AG04450 (cell line): ENCODE data around the gene STT3A. TPM values are rescaled to one million over a fixed set of nuclear protein-coding genes. Genes with fewer than 3 reads are reported as not detected.

Source experiments
- CTCF ChIA-PET: fragments of 300-600, 350-600 bp; formaldehyde crosslinking; extraction: SDS; loops from one replicate; lab custom pipeline; 2022; ENCODE audit warnings: antibody characterized with exemption, inconsistent platforms; lab: Charles Lee
- POLR2A ChIA-PET: fragments of 350-600 bp; formaldehyde crosslinking; extraction: SDS; loops from one replicate; lab custom pipeline; 2021; ENCODE audit warnings: antibody characterized with exemption, inconsistent platforms; lab: Yijun Ruan, JAX
- DNase-seq: peaks from one replicate; pipeline ENCODE4 v3.0.0-alpha.2; 2011; ENCODE audit warnings: low read depth, low spot score
- H3K27ac ChIP-seq: one replicate; pipeline ENCODE4 v1.5.1; 2012; ENCODE audit warnings: low read depth, low read length, control low read depth
- H3K27me3 ChIP-seq: one replicate; pipeline ENCODE4 v1.6.0; 2012; ENCODE audit warnings: low read length; ENCODE audit not compliant: control insufficient read depth, insufficient read depth
- H3K4me3 ChIP-seq: 2 replicates; pipeline ENCODE4 v1.5.1; 2011; ENCODE audit warnings: mild to moderate bottlenecking, low read depth, low read length, control low read depth
- H3K9me3 ChIP-seq: 2 replicates; pipeline ENCODE4 v1.5.1; 2012; ENCODE audit warnings: low read length; ENCODE audit not compliant: control insufficient read depth, insufficient read depth
- CTCF ChIP-seq: IDR thresholded peaks from 2 replicates; pipeline ENCODE4 v1.5.1; 2011; ENCODE audit warnings: low read depth, low read length, control low read depth, inconsistent platforms
- polyA plus RNA-seq: library from polyadenylated mRNA; depleted of rRNA; stranded (reverse); fragments of >200 nt; gene quantifications from 2 replicates; pipeline ENCODE4 v1.2.3, GENCODE V29; 2011

The STT3A gene
- polyA plus RNA-seq, 1 experiment: 401 TPM

- CTCF ChIA-PET: no interaction called here
- Histone ChIP-seq H3K27ac (no peak overlapping the region), H3K9me3 (peaks cover 18% of the 10 kb centered on the region), H3K4me3 (no peak overlapping the region), H3K27me3 (peaks cover 2% of the 10 kb centered on the region)
- no peak for DNase-seq
- POLR2A ChIA-PET: no interaction called here
- no peak for TF ChIP-seq CTCF
Observed at GRCh38 chr11:125554038-125554437, 38.6 kb upstream of the STT3A start.

DNA sequence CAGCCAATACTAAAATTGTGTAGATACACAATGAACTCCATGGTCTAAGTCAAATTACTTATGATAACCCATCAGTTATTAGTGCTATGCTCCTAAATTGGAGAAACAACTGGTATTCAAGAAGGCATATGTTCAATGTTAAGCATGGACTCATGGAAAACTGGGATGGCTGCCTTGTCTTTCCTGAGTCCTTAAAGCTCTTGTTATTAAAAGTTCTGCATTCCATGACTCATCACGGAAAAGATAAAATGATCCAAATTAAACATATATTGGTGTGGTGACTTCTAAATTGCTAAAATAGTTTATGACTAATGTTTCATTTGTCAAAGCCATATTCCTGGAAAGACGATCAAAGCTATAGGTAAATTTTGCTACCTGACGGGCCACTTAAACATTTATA, 32.8 kb upstream of the STT3A start:
- ChIA-PET POLR2A (no interaction called here), CTCF (interaction anchor here (0.5 kb wide), 1 partner anchor 1144 kb away, joined by 4 read pairs; no protein-coding TSS in a partner anchor)
- no peak for DNase-seq
- H3K27ac ChIP-seq: no peak overlapping the region
- peaks cover 3% of the 10 kb centered on the region for H3K27me3 ChIP-seq
- no peak overlapping the region for H3K4me3 ChIP-seq
- no peak for TF ChIP-seq CTCF
- H3K9me3 ChIP-seq: no peaks in the 10 kb centered on the region

DNA sequence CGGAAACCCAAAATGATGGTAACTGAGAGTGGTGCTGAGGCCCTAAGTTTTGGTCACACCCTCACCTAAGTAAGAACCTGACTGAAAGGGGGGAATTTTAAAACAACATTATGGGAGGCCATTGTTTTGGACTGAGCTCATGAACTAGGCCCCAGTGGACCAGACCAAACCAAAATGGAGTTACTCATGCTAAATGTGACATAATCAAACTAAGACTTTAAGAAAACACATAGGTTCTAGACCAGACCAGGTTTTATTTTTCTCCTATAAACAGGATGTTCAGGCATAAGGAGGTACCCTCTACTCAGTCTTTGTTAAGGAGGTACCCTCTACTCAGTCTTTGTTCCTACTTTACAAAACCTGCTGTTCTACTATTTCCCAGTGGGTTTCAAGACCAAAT, 30.7 kb upstream of the STT3A start:
- Histone ChIP-seq H3K9me3 (no peaks in the 10 kb centered on the region), H3K27me3 (peaks cover 3% of the 10 kb centered on the region), H3K27ac (no peak overlapping the region), H3K4me3 (no peak overlapping the region)
- DNase-seq: no peak
- ChIA-PET POLR2A (no interaction called here), CTCF (no interaction called here)
- TF ChIP-seq CTCF: no peak

DNA sequence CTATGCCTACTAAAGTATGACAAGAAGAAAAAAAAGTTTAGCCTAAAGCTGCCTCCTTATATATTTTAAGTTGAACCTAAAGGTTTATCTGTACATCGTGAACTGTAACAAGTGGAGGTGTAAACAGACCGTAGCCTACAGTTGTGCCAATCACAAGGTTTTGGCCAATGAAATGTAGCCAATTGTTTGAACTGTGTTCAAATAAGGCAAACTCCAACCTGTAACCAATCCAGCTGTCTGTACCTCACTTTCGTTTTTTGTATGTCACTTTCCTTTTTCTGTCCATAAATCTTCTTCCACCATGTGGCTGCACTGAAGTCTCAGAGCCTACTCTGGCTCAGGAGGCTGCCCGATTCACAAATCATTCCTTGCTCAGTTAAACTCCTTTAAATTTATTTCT, 30.2 kb upstream of the STT3A start:
- TF ChIP-seq CTCF: no peak
- Histone ChIP-seq H3K27me3 (peaks cover 3% of the 10 kb centered on the region), H3K27ac (no peak overlapping the region), H3K4me3 (no peak overlapping the region), H3K9me3 (no peaks in the 10 kb centered on the region)
- DNase-seq: no peak
- CTCF ChIA-PET: no interaction called here
- POLR2A ChIA-PET: no interaction called here

DNA sequence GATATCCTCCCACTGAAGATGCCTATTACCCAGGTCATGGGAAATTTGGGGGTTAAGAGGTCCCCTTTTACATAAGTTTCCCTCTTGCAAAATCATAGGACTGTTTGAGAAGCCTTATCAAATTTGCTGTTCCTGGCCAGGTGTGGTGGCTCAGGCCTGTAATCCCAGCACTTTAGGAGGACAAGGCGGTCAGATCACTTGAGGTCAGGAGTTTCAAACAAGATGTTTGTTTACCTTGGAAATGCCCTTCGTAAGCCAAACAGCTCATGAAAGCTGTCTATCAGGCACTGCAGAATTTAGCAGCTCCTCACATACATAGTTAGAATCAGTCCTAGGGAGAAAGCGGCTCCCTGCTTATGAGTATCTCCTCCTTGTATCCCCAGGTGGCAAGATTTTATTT, 28.3 kb upstream of the STT3A start:
- H3K27ac ChIP-seq: no peak overlapping the region
- no peak overlapping the region for H3K4me3 ChIP-seq
- CTCF ChIA-PET: no interaction called here
- no peak for TF ChIP-seq CTCF
- H3K9me3 ChIP-seq: no peaks in the 10 kb centered on the region
- H3K27me3 ChIP-seq: peaks cover 3% of the 10 kb centered on the region
- no peak for DNase-seq
- POLR2A ChIA-PET: no interaction called here
